GM12878 (cell line): ENCODE results near the gene DEPDC1.

ENCODE experiments used
- ESRRA ChIP-seq: IDR thresholded peaks from 2 replicates; pipeline ENCODE4 v1.6.1; 2012; ENCODE audit warnings: mild to moderate bottlenecking, low read length, improper control_type of control experiment
- EZH2 ChIP-seq: IDR thresholded peaks from 2 replicates; pipeline ENCODE4 v1.6.1; 2012; ENCODE audit warnings: low read depth, mild to moderate bottlenecking, control low read depth, inconsistent platforms, low read length, borderline replicate concordance; ENCODE audit not compliant: control insufficient read depth
- MXI1 ChIP-seq: fragments of 150-350 bp; IDR thresholded peaks from 2 replicates; pipeline ENCODE4 v1.6.1; 2011; ENCODE audit warnings: low read depth, mild to moderate bottlenecking, inconsistent platforms, low read length, improper control_type of control experiment
- MYC ChIP-seq: IDR thresholded peaks from 2 replicates; pipeline ENCODE4 v1.6.1; 2011; ENCODE audit warnings: mild to moderate bottlenecking, low read length, moderate library complexity, inconsistent platforms; ENCODE audit not compliant: insufficient read depth, insufficient replicate concordance, insufficient read length, severe bottlenecking
- TCF12 ChIP-seq: IDR thresholded peaks from 2 replicates; pipeline ENCODE4 v1.6.1; 2011; ENCODE audit warnings: low read depth, mild to moderate bottlenecking, low read length
- TF ChIP-seq, protein P1 (sequence below): IDR thresholded peaks from 2 replicates; pipeline ENCODE4 v1.6.1; 2011; ENCODE audit warnings: low read depth, mild to moderate bottlenecking, low read length, moderate library complexity, borderline replicate concordance; ENCODE audit errors: extremely low read depth
- TF ChIP-seq, protein P2 (sequence below), 3 experiments: IDR thresholded peaks in 2 of 3; conservative IDR thresholded peaks in 1 of 3; 2 replicates each; pipeline ENCODE4 v1.5.1; 2011; ENCODE audit warnings: low read depth in 3 of 3, low read length in 3 of 3, mild to moderate bottlenecking in 3 of 3, control low read depth in 2 of 3, moderate library complexity in 2 of 3, inconsistent platforms in 1 of 3, mixed read lengths in 1 of 3; ENCODE audit not compliant: control insufficient read depth in 2 of 3, insufficient read depth in 1 of 3; ENCODE audit errors: extremely low read depth in 1 of 3

DNA sequence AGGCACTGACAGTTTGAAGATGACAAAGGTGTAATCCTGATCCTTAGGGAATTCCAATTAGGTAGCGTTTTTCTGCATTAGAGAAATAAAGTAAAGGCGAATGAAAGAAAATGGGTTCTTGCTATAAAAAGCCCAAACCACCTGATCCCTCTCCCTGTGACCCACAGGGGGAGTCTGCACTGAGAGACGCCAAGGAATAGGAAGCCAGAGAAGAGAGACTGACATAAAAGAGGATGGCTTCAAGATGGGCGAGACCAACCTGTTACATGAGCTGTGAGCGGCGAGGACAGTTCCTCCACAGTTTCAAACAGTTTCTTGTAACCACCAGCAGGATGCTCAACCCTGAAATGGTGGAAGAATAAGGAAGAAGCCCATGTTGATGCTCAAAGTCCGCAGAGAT, 48.5 kb downstream of the DEPDC1 start:
- TF ChIP-seq MXI1 (no peak), EZH2 (no peak), TCF12 (no peak), ESRRA (no peak), MYC (no peak)
- TF ChIP-seq, protein P1, sequence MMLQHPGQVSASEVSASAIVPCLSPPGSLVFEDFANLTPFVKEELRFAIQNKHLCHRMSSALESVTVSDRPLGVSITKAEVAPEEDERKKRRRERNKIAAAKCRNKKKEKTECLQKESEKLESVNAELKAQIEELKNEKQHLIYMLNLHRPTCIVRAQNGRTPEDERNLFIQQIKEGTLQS: no peak
- TF ChIP-seq, protein P2, sequence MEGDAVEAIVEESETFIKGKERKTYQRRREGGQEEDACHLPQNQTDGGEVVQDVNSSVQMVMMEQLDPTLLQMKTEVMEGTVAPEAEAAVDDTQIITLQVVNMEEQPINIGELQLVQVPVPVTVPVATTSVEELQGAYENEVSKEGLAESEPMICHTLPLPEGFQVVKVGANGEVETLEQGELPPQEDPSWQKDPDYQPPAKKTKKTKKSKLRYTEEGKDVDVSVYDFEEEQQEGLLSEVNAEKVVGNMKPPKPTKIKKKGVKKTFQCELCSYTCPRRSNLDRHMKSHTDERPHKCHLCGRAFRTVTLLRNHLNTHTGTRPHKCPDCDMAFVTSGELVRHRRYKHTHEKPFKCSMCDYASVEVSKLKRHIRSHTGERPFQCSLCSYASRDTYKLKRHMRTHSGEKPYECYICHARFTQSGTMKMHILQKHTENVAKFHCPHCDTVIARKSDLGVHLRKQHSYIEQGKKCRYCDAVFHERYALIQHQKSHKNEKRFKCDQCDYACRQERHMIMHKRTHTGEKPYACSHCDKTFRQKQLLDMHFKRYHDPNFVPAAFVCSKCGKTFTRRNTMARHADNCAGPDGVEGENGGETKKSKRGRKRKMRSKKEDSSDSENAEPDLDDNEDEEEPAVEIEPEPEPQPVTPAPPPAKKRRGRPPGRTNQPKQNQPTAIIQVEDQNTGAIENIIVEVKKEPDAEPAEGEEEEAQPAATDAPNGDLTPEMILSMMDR (IDR thresholded peaks at IDR 0.05 in 2 of 3, conservative IDR thresholded peaks at IDR 0.05 in 1 of 3; ENCODE audit: control insufficient read depth in 2 of 3, extremely low read depth in 1 of 3, insufficient read depth in 1 of 3, low read depth in 3 of 3, low read length in 3 of 3): no peak
